NCI-H2196 (cell line): ENCODE results near the gene RIC8A.

ENCODE experiments used
- DNase-seq: peaks from one replicate; lab custom pipeline; 2025; ENCODE audit not compliant: unreplicated experiment; lab: John Stamatoyannopoulos, UW

Gene RIC8A

GRCh38 chr11:240315-240714 is 32.8 kb downstream of the RIC8A start:
- DNase-seq = no peak

DNA sequence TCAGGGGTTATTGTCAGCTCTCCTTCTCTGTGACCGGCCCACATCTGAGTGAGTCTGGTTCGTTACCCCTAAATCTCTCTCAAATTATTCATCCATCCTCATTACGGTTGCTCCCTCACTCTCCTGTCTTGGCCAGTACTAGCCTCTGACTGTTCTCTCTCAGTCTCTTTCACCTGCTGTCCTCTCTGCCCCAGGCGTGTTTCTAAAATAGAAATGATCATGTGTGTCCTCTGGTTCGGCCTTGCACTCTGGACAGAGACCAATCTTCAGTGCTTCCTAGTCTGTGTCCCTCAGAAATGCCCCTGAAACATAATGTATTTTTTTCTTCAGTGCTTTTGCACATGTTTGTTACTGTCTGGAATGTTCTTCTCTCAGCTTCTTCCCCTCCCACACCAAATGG is 34.1 kb downstream of the RIC8A start:
- no peak for DNase-seq

- DNase-seq = no peak
Measured at GRCh38 chr11:244376-244775, 36.9 kb downstream of the RIC8A start.

DNA sequence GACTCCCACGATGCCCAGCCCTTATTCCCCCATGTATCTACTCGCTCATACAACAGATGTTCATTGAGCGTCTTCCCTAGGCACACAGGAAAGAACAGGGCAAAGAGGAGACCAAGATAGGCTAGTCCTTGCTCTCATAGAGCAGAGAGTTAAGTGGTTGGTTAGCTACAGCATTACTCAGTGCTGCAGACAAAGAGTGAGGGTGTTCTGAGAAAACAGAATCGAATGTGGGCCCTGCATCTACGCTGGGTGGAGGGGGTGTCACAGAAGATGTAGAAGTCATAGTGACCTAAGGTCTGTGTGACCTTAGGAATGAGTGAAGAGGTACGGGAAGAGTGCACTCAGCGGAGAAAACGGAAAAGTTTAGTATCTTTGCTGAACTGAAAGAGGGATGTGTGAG is 41.6 kb downstream of the RIC8A start:
- no peak for DNase-seq

GRCh38 chr11:250274-250673 is 42.8 kb downstream of the RIC8A start:
- no peak for DNase-seq

GRCh38 chr11:250740-251299 is 43.3 kb downstream of the RIC8A start:
- DNase-seq = peak; percentile 38

DNA sequence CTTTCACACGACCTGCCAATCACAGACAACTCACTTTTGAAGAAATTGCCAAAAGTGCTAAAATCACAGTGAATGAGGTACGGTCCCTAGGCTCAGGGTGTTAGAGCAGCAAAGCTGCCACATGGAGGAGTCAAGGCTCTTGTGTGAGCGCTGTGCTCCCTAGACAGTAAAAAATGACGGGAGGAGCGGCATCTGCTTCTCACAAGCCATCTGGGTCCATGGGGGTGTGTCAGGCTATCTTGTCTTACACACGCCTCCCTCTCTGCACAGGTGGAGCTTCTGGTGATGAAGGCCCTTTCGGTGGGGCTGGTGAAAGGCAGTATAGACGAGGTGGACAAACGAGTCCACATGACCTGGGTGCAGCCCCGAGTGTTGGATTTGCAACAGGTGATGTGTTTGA is 44.0 kb downstream of the RIC8A start:
- no peak for DNase-seq

- DNase-seq = no peak
Measured at GRCh38 chr11:252666-253065, 45.2 kb downstream of the RIC8A start.

- DNase-seq = no peak
Measured at GRCh38 chr11:253160-253885, 45.8 kb downstream of the RIC8A start.

DNA sequence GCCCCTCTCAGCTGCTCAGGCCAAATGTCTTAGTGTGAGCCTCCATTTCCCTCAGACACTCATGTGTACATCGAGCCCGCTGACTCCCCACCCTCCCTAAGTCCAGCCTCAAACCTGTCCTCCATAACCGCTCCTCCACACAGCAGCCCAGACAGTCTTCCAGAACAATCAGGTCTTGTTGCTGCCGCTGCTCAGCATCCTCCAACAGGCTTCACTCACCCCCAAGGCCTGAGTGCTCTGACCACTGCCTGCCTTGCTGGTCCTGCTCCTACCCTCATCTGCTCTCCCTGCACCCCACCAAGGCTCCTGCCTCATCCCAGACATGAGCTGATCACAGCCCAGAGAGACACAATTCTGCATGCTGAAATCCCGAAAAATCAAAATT is 46.4 kb downstream of the RIC8A start:
- no peak for DNase-seq

DNA sequence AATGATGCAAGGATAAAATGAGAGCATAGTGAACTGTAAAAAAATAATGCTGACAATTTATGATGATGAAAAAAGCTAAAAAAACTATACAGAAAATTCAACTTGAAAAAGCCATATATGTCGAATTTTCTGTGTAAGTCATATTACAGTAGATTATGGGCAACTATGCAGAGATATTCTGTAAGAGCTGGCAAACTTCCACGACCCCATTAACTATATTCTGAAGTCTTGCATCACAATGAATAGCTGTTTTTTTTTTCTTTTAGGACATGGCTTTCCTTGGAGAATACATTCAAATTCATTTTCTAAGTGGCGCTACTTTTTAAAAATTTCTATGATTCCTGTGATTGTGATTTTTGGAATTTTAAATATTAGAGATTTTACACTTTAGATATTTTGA is 47.7 kb downstream of the RIC8A start:
- DNase-seq = no peak

DNA sequence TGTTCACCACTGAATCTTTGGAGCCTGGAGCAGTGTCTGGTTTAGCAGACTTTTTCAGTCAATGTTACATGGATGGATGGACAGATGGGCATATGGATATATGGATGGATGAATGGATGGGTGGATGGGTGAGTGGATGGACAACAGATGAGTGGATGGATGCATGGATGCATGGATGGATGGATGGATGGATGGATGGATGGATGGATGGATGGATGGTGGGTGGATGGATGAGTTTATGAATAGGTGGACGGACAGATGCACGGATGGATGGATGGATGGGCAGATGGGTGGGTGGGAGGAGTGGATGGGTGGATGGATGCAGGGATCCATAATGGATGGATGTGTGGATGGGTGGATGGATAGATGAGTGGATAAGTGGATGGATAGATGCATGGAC is 48.3 kb downstream of the RIC8A start:
- DNase-seq = no peak

GRCh38 chr11:256952-257737 is 49.6 kb downstream of the RIC8A start:
- no peak for DNase-seq

DNA sequence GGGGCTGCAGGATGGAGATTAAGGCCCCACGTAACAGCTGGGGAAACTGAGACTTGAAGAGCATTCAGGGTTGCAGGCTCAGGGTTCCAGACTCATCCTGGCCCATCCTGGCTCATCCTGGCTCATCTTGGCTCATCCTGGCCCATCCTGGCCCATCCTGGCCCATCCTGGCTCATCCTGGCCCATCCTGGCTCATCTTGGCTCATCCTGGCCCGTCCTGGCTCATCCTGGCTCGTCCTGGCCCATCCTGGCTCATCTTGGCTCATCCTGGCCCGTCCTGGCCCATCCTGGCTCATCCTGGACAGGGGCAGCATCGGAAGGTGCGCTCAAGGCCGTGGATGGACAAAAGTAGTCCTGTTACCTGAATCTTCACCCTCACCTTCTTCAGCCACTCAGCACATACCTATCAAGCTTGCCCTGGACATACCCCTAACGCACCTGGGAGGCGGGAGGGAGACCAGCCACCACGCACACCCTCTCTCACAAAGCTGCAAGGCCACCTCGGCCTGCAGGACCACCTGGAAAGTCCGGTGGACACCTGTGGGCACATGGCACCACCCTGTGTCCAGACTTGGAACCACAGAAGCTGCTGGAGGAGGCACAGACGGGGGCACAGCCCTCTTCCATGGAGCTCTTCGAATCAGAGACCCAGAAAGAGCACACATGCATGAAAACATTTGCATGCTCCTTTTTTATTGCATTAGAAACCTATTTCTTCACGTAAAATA is 50.4 kb downstream of the RIC8A start:
- no peak for DNase-seq

- DNase-seq = no peak
Measured at GRCh38 chr11:259413-259812, 51.9 kb downstream of the RIC8A start.

- DNase-seq = no peak
Measured at GRCh38 chr11:261624-262023, 54.1 kb downstream of the RIC8A start.
